Hepatocyte (in vitro differentiated cells): Measurements from ENCODE around the gene PSMB3. TPM values are rescaled to one million over a fixed set of nuclear protein-coding genes. Genes with fewer than 3 reads are reported as not detected.

Experiments used
- DNase-seq: peaks from one replicate; pipeline ENCODE4 v3.0.0-alpha.2; 2016; ENCODE audit warnings: low spot score
- H2AFZ ChIP-seq: fragments of 200-600 bp; sonication (generic); 2 replicates; pipeline ENCODE4 v1.6.0; 2016; ENCODE audit warnings: antibody characterized with exemption, mild to moderate bottlenecking
- H3K27ac ChIP-seq: fragments of 200-600 bp; sonication (generic); 2 replicates; pipeline ENCODE4 v1.5.1; 2016; ENCODE audit warnings: mild to moderate bottlenecking
- H3K27me3 ChIP-seq: fragments of 200-600 bp; sonication (generic); 2 replicates; pipeline ENCODE4 v1.6.1; 2016
- H3K36me3 ChIP-seq: fragments of 200-600 bp; sonication (generic); replicated peaks from 2 replicates; pipeline ENCODE4 v1.5.1; 2016; ENCODE audit warnings: low read depth; ENCODE audit not compliant: insufficient read depth
- H3K4me1 ChIP-seq: fragments of 200-600 bp; sonication (generic); 2 replicates; pipeline ENCODE4 v1.5.1; 2016; ENCODE audit warnings: mild to moderate bottlenecking, moderate library complexity; ENCODE audit not compliant: insufficient read depth
- H3K4me2 ChIP-seq: fragments of 200-600 bp; sonication (generic); 2 replicates; pipeline ENCODE4 v1.6.0; 2016
- H3K4me3 ChIP-seq: fragments of 200-600 bp; sonication (generic); 2 replicates; pipeline ENCODE4 v1.5.1; 2016; ENCODE audit warnings: mild to moderate bottlenecking
- H3K79me2 ChIP-seq: fragments of 200-600 bp; sonication (generic); 2 replicates; pipeline ENCODE4 v1.6.0; 2017; ENCODE audit warnings: mild to moderate bottlenecking
- H3K9me2 ChIP-seq: fragments of 200-600 bp; sonication (generic); replicated peaks from 2 replicates; pipeline ENCODE4 v1.6.0; 2017; ENCODE audit warnings: mild to moderate bottlenecking; ENCODE audit not compliant: insufficient read depth
- H3K9me3 ChIP-seq: fragments of 200-600 bp; sonication (generic); 2 replicates; pipeline ENCODE4 v1.5.1; 2016; ENCODE audit warnings: low read depth, mild to moderate bottlenecking
- H4K20me1 ChIP-seq: fragments of 200-600 bp; sonication (generic); 2 replicates; pipeline ENCODE4 v1.6.0; 2016; ENCODE audit warnings: mild to moderate bottlenecking; ENCODE audit not compliant: insufficient read depth, poor library complexity, severe bottlenecking
- CTCF ChIP-seq: fragments of 200-600 bp; sonication (generic); IDR thresholded peaks from 2 replicates; pipeline ENCODE4 v1.5.1; 2016; ENCODE audit warnings: antibody characterized with exemption, mild to moderate bottlenecking; ENCODE audit not compliant: poor library complexity
- EZH2 ChIP-seq: fragments of 200-600 bp; sonication (generic); IDR thresholded peaks from 2 replicates; pipeline ENCODE4 v1.6.1; 2016; ENCODE audit warnings: antibody characterized with exemption, mild to moderate bottlenecking, borderline replicate concordance
- EZH2phosphoT487 ChIP-seq: fragments of 200-600 bp; sonication (generic); IDR thresholded peaks from one replicate; pipeline ENCODE4 v1.6.1; 2018; ENCODE audit warnings: antibody characterized with exemption, mild to moderate bottlenecking, low read depth, moderate library complexity; ENCODE audit not compliant: unreplicated experiment, severe bottlenecking
- WGBS: methylation state at CpG from one replicate; pipeline ENCODE4 v1.1.6; 2016; ENCODE audit warnings: low lambda C conversion rate; ENCODE audit errors: missing lambda C conversion rate; 5-methylcytosine and 5-hydroxymethylcytosine counted together
- polyA plus RNA-seq: library from polyadenylated mRNA; unstranded; fragments of >200 nt; fragmentation: Nextera tagmentation; extraction: Ambion mirVana; gene quantifications from 2 replicates; pipeline ENCODE4 v1.2.1, GENCODE V29; 2016
- total RNA-seq: library from RNA; depleted of rRNA; stranded (reverse); fragments of >200 nt; gene quantifications from 2 replicates; pipeline ENCODE4 v1.2.3, GENCODE V29; 2014

Gene PSMB3
- total and polyA plus RNA-seq, 2 experiments from 2014 or later: 127 to 275 TPM

DNA sequence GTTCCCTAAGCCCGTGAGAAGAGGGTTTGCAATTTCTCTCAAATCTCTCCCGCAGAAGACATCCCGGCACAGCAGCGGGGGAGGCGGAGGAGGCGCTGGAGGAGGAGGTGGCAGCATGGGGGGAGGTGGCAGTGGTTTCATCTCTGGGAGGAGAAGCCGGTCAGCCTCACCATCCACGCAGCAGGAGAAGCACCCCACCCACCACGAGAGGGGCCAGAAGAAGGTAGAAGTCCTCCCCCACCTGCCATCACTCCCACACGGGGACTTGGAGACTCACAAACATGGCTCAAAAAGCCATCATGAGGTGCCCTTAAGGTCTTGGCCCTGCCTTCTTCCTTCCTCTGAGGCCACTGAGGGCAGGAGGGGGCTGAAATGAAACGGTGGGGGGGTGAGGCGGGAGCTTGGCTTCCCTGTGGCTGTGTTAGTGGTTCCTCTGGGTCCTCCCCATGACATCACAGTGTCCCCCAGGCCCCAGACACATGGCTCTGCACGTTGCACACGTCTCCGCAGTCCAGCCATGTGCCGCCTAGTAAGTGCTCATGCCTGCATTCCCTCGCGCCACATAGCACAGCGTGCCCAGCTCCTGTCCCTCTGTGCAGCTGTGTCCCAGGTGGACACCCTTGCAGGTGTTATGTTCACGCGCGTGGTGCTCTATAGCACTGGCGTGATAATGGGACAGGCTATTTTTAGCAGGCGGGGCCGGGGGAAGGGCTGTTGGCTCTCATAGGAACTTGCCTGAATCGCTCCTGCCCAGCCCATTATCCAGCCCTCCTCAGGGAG is 40.6 kb upstream of the PSMB3 start:
- H3K9me3 ChIP-seq: no peaks in the 10 kb centered on the region
- 90% methylated on average over 23 of the region's 26 CpGs for WGBS

GRCh38 chr17:38712593-38712992 is 39.9 kb upstream of the PSMB3 start:
- H3K79me2 ChIP-seq: peaks cover 13% of the 10 kb centered on the region
- 96% methylated on average over 6 of the region's 10 CpGs for WGBS

More for the DNA sequence above, 40.6 kb upstream of the PSMB3 start:
- Histone ChIP-seq H3K4me3 (no peak overlapping the region), H3K36me3 (no peaks in the 10 kb centered on the region), H4K20me1 (peaks cover 13% of the 10 kb centered on the region), H3K27me3 (no peaks in the 10 kb centered on the region), H3K9me2 (no peaks in the 10 kb centered on the region), H3K4me1 (peaks cover 3% of the 10 kb centered on the region), H2AFZ (no peak overlapping the region), H3K79me2 (peaks cover 18% of the 10 kb centered on the region), H3K27ac (no peak overlapping the region), H3K4me2 (no peak overlapping the region)
- TF ChIP-seq CTCF (no peak), EZH2 (no peak), EZH2phosphoT487 (no peak)
- DNase-seq: no peak

DNA sequence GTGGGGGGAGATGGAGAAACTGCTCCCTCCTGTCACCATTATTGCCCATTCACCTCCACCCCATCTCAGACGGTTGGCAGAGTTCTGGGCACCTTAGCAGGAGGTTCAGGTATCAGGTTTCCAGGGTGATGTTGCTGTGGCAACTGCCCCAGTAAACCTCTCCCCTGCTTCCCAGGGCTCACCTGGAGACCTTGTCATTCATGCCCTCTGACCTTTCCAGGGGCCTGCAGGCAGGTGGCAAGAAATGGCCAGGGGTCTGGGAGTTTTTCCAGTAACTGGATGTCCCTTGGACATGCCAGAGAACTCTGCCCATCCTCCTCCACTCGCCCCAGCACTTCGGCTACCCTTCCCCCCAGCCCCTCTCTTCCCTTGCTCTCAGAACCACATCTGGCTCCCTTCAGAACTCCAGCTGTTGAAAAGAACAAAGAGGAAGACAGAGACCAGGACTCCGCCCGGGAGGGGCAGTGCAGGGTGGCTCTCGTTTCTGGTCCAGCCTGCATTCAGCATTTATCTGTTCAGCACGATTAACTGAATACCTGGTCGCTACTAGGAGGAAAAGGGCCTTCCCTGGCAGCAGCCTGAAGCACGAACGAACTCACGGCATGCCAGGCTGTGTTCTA is 39.0 kb upstream of the PSMB3 start:
- TF ChIP-seq EZH2phosphoT487 (no peak), CTCF (no peak), EZH2 (no peak)
- H3K36me3 ChIP-seq: no peaks in the 10 kb centered on the region
- H3K9me2 ChIP-seq: no peaks in the 10 kb centered on the region
- DNase-seq: no peak
- H3K27ac ChIP-seq: no peak overlapping the region
- WGBS: 73% methylated on average over 11 of the region's 11 CpGs
- H2AFZ ChIP-seq: no peak overlapping the region
- H3K4me2 ChIP-seq: no peak overlapping the region
- peaks cover 4% of the 10 kb centered on the region for H3K79me2 ChIP-seq
- no peaks in the 10 kb centered on the region for H4K20me1 ChIP-seq
- no peaks in the 10 kb centered on the region for H3K9me3 ChIP-seq
- no peaks in the 10 kb centered on the region for H3K27me3 ChIP-seq
- no peak overlapping the region for H3K4me3 ChIP-seq
- no peaks in the 10 kb centered on the region for H3K4me1 ChIP-seq

More at GRCh38 chr17:38712593-38712992, 39.9 kb upstream of the PSMB3 start:
- Histone ChIP-seq H3K4me2 (no peak overlapping the region), H3K27ac (no peak overlapping the region), H2AFZ (no peak overlapping the region), H3K4me3 (no peak overlapping the region), H3K36me3 (no peaks in the 10 kb centered on the region), H3K4me1 (no peaks in the 10 kb centered on the region), H3K9me2 (no peaks in the 10 kb centered on the region), H4K20me1 (peaks cover 7% of the 10 kb centered on the region), H3K9me3 (no peaks in the 10 kb centered on the region), H3K27me3 (no peaks in the 10 kb centered on the region)
- TF ChIP-seq EZH2: no peak
- TF ChIP-seq EZH2phosphoT487: no peak
- no peak for TF ChIP-seq CTCF
- DNase-seq: no peak
